ENCODE results near the gene PHOSPHO2. TPM values are rescaled to one million over a fixed set of nuclear protein-coding genes. Genes with fewer than 3 reads are reported as not detected.
A peak's percentile ranks its signal among the peaks of the same experiment; 100 is the strongest.

PHOSPHO2 gene
- total RNA-seq, 4 donors from 2014 or later = 5.4 to 9.9 (median 6.9) TPM

DNA sequence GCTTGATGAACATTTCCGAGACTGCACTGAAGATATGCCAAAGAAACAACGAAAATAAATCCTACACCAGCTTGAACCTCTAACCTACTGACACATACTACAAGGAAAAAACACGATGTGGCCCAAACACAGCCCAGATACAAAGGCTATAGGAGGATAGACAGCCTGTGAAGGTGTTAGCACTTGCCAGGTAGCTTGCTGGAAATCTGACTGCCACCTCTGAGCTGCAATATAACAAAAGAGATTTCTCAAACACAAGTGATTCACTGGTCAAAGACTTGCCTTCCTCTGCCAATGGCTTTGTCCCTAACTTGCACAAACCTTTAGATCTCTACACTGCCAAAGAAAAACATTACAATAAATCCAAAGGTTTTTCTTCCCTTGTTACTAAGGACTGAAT is 21.2 kb upstream of the PHOSPHO2 start:
- Histone ChIP-seq H3K4me1 (no peaks in the 10 kb centered on the region), H3K9me3 (no peaks in the 10 kb centered on the region), H3K27ac (no peak overlapping the region), H3K27me3 (no peaks in the 10 kb centered on the region), H3K4me3 (no peak overlapping the region), H3K36me3 (no peaks in the 10 kb centered on the region)
- TF ChIP-seq, protein P1, sequence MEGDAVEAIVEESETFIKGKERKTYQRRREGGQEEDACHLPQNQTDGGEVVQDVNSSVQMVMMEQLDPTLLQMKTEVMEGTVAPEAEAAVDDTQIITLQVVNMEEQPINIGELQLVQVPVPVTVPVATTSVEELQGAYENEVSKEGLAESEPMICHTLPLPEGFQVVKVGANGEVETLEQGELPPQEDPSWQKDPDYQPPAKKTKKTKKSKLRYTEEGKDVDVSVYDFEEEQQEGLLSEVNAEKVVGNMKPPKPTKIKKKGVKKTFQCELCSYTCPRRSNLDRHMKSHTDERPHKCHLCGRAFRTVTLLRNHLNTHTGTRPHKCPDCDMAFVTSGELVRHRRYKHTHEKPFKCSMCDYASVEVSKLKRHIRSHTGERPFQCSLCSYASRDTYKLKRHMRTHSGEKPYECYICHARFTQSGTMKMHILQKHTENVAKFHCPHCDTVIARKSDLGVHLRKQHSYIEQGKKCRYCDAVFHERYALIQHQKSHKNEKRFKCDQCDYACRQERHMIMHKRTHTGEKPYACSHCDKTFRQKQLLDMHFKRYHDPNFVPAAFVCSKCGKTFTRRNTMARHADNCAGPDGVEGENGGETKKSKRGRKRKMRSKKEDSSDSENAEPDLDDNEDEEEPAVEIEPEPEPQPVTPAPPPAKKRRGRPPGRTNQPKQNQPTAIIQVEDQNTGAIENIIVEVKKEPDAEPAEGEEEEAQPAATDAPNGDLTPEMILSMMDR (IDR thresholded peaks at IDR 0.05) = no peak
- no peak for TF ChIP-seq POLR2A (IDR thresholded peaks at IDR 0.05)
- DNase-seq = no peak

DNA sequence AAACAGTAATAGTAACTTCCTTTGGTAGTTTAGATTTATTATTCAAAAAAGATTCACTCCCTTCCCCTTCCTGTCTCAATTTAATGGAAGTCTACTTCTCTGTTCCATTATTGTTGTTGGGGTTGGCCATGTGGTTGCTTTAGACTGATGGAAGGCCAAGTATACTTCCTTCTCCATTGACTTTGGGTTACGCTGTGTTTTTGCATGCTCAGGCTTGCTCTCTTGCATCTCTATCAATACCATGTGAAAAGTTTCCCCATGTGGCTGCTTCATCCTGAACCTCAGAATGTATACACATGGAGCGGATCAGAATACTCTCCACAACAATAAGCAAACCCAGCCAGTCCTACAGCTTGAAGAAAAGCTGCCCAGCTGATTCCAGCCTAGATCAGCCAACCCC is 20.3 kb upstream of the PHOSPHO2 start:
- Histone ChIP-seq H3K9me3 (no peaks in the 10 kb centered on the region), H3K27ac (no peak overlapping the region), H3K36me3 (no peaks in the 10 kb centered on the region), H3K4me3 (no peak overlapping the region), H3K27me3 (no peaks in the 10 kb centered on the region), H3K4me1 (no peaks in the 10 kb centered on the region)
- TF ChIP-seq, protein P1 (IDR thresholded peaks at IDR 0.05) = no peak
- no peak for TF ChIP-seq POLR2A (IDR thresholded peaks at IDR 0.05)
- no peak for DNase-seq

DNA sequence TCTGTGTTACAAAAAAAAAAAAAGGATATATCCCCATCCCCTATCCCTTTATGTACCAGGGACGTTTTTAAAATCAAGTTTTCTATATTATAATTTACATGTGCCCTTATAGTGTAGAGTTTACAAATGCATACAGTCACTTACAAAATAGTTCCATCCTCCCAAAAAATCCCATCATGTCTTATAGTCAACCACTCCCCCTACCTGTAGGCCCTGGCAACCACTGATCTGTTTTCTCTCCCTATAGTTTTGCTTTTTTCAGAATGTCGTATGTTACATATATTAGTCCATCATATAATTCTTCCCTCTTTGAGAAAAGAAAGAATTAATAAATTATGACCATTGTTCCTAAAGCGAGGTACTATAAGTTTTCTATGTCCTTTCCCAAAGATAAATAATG is 17.9 kb upstream of the PHOSPHO2 start:
- H3K4me3 ChIP-seq = no peak overlapping the region
- no peak for TF ChIP-seq POLR2A (IDR thresholded peaks at IDR 0.05)
- TF ChIP-seq, protein P1 (IDR thresholded peaks at IDR 0.05) = no peak
- H3K9me3 ChIP-seq = no peaks in the 10 kb centered on the region
- no peaks in the 10 kb centered on the region for H3K4me1 ChIP-seq
- no peak overlapping the region for H3K27ac ChIP-seq
- H3K27me3 ChIP-seq = no peaks in the 10 kb centered on the region
- no peaks in the 10 kb centered on the region for H3K36me3 ChIP-seq
- DNase-seq = no peak

DNA sequence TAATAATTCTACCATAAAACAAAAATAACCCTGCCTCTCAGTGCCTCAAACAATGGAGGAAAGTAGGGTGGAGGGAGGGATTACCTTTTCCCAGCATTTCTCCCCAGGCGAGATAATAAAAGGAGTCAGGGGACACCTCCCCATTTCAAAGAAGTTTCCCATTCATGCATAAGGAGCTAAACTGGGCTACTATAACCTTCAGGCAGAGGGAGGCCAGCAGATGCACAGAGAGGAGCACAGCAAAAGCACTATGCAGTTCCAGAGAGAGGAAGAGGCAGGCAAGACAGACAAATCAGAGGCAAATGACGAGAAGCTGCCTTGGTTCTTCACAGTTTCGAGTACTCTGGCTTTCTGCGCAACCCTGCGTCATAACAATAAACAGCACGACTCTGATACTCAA is 17.4 kb upstream of the PHOSPHO2 start:
- Histone ChIP-seq H3K36me3 (no peaks in the 10 kb centered on the region), H3K4me3 (no peak overlapping the region), H3K9me3 (no peaks in the 10 kb centered on the region), H3K27me3 (no peaks in the 10 kb centered on the region), H3K27ac (no peak overlapping the region), H3K4me1 (no peaks in the 10 kb centered on the region)
- DNase-seq = no peak
- TF ChIP-seq, protein P1 (IDR thresholded peaks at IDR 0.05) = no peak
- TF ChIP-seq POLR2A (IDR thresholded peaks at IDR 0.05) = no peak

DNA sequence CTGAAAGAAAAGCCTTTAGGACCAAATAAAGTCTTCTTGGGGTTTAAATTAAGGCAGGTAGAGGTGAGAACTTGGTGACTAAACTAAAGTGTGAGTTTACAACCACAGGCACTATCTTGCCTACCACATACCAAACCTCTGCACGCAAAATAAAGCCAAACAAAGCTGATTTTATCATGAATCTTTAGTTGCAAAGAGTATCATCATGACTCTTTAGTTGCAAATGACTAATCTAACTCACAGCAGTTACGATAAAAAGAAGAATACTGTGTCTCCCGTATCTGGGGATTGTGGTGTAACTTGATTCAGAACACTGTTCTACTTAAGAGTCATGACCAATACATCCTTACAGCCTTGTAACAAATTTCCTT is 11.2 kb upstream of the PHOSPHO2 start:
- Histone ChIP-seq H3K27ac (peak overlapping the region in 1 of 4 donors; percentile 25), H3K27me3 (no peaks in the 10 kb centered on the region), H3K4me1 (no peaks in the 10 kb centered on the region), H3K36me3 (no peaks in the 10 kb centered on the region), H3K4me3 (no peak overlapping the region), H3K9me3 (no peaks in the 10 kb centered on the region)
- no peak for TF ChIP-seq POLR2A (IDR thresholded peaks at IDR 0.05)
- TF ChIP-seq, protein P1 (IDR thresholded peaks at IDR 0.05) = no peak
- DNase-seq = no peak
